Fibroblast of lung (primary cell): ENCODE measurements around the gene CALCR. TPM values are rescaled to one million over a fixed set of nuclear protein-coding genes. Genes with fewer than 3 reads are reported as not detected.

ENCODE experiments used
- DNase-seq, 2 donors: peaks; one replicate each; pipeline versions ENCODE4 v3.0.0 to v3.0.0-alpha.2; 2010; ENCODE audit warnings: low read depth in 2 of 2
- H2AFZ ChIP-seq: 2 replicates; pipeline ENCODE4 v1.5.1; 2012; ENCODE audit warnings: low read length, control low read depth, inconsistent platforms
- H3K27ac ChIP-seq: 2 replicates; pipeline ENCODE4 v1.5.1; 2011; ENCODE audit warnings: low read length, control low read depth; ENCODE audit not compliant: insufficient read depth
- H3K27me3 ChIP-seq: 2 replicates; pipeline ENCODE4 v1.5.1; 2011; ENCODE audit warnings: mild to moderate bottlenecking, low read length; ENCODE audit not compliant: control insufficient read depth, insufficient read depth
- H3K36me3 ChIP-seq: 2 replicates; pipeline ENCODE4 v1.5.1; 2011; ENCODE audit warnings: low read length; ENCODE audit not compliant: control insufficient read depth, insufficient read depth
- H3K4me1 ChIP-seq: 2 replicates; pipeline ENCODE4 v1.5.1; 2011; ENCODE audit warnings: low read length; ENCODE audit not compliant: control insufficient read depth, insufficient read depth; ENCODE audit errors: extremely low read depth
- H3K4me2 ChIP-seq: 2 replicates; pipeline ENCODE4 v1.5.1; 2011; ENCODE audit warnings: low read length, control low read depth; ENCODE audit not compliant: insufficient read depth; ENCODE audit errors: extremely low read depth
- H3K4me3 ChIP-seq, 4 experiments: fragments of 200-600 bp in 1 of 4; sonication (generic) in 1 of 4; replicated peaks in 1 of 4; 2 replicates each; pipeline ENCODE4 v1.5.1; 2011 to 2016; ENCODE audit warnings: low read length in 4 of 4, low read depth in 3 of 4, mild to moderate bottlenecking in 3 of 4, control low read depth in 2 of 4, inconsistent platforms in 1 of 4, mixed read lengths in 1 of 4; ENCODE audit not compliant: insufficient read depth in 1 of 4; ENCODE audit errors: control extremely low read depth in 1 of 4
- H3K79me2 ChIP-seq: 2 replicates; pipeline ENCODE4 v1.5.1; 2012; ENCODE audit warnings: mild to moderate bottlenecking, low read length, inconsistent platforms; ENCODE audit not compliant: control insufficient read depth, insufficient read depth
- H3K9ac ChIP-seq: 2 replicates; pipeline ENCODE4 v1.5.1; 2011; ENCODE audit warnings: mild to moderate bottlenecking, low read length, control low read depth; ENCODE audit not compliant: insufficient read depth
- H3K9me3 ChIP-seq: 2 replicates; pipeline ENCODE4 v1.5.1; 2012; ENCODE audit warnings: low read depth, low read length; ENCODE audit not compliant: control insufficient read depth, insufficient read depth
- H4K20me1 ChIP-seq: 2 replicates; pipeline ENCODE4 v1.5.1; 2011; ENCODE audit warnings: low read length; ENCODE audit not compliant: control insufficient read depth, insufficient read depth; ENCODE audit errors: extremely low read depth
- CTCF ChIP-seq, 2 donors: IDR thresholded peaks in 1 of 2; conservative IDR thresholded peaks in 1 of 2; 1 replicate in 1 of 2; 2 replicates in 1 of 2; pipeline ENCODE4 v1.5.1; 2011 to 2012; ENCODE audit warnings: low read length in 2 of 2, control low read depth in 1 of 2, inconsistent platforms in 1 of 2, low read depth in 1 of 2, mild to moderate bottlenecking in 1 of 2
- EZH2 ChIP-seq: IDR thresholded peaks from 2 replicates; pipeline ENCODE4 v1.5.1; 2012; ENCODE audit warnings: low read length, control low read depth, mild to moderate bottlenecking; ENCODE audit errors: missing control alignments
- polyA plus RNA-seq, 2 donors: library from polyadenylated mRNA; depleted of rRNA in 1 of 2; stranded (reverse) in 1 of 2; unstranded in 1 of 2; fragments of >200 nt; gene quantifications; 2 replicates each; pipeline ENCODE4 v1.2.1, GENCODE V29; 2011 to 2012; ENCODE audit warnings: missing spikeins in 1 of 2
- total RNA-seq: library from RNA; depleted of rRNA; stranded (reverse); fragments of >200 nt; gene quantifications from 2 replicates; pipeline ENCODE4 v1.2.1, GENCODE V29; 2014

CALCR gene
- total and polyA plus RNA-seq, 2 donors (not counting 1 experiment from before 2014, with no cell fraction given), result not detected

GRCh38 chr7:93579431-93579830, 4.9 kb upstream of the CALCR start:
- Histone ChIP-seq H3K79me2 (no peaks in the 10 kb centered on the region), H3K4me3 (no peak overlapping the region), H4K20me1 (no peaks in the 10 kb centered on the region), H2AFZ (no peak overlapping the region), H3K4me1 (no peaks in the 10 kb centered on the region), H3K9me3 (no peaks in the 10 kb centered on the region), H3K27ac (no peak overlapping the region), H3K36me3 (no peaks in the 10 kb centered on the region), H3K27me3 (peaks cover 22% of the 10 kb centered on the region), H3K4me2 (no peak overlapping the region), H3K9ac (no peak overlapping the region)
- TF ChIP-seq EZH2, result no peak
- TF ChIP-seq CTCF (conservative IDR thresholded peaks at IDR 0.05 in 1 of 2, IDR thresholded peaks at IDR 0.05 in 1 of 2; ENCODE audit: low read depth in 1 of 2, low read length in 2 of 2), result no peak
- DNase-seq, result no peak

- Histone ChIP-seq H3K9me3 (no peaks in the 10 kb centered on the region), H3K4me2 (no peak overlapping the region), H4K20me1 (no peaks in the 10 kb centered on the region), H3K4me1 (no peaks in the 10 kb centered on the region), H3K27ac (no peak overlapping the region), H2AFZ (no peak overlapping the region), H3K27me3 (peaks cover 26% of the 10 kb centered on the region), H3K36me3 (no peaks in the 10 kb centered on the region), H3K9ac (no peak overlapping the region), H3K4me3 (no peak overlapping the region), H3K79me2 (no peaks in the 10 kb centered on the region)
- TF ChIP-seq EZH2 (no peak), CTCF (conservative IDR thresholded peaks at IDR 0.05 in 1 of 2, IDR thresholded peaks at IDR 0.05 in 1 of 2; ENCODE audit: low read depth in 1 of 2, low read length in 2 of 2) (no peak)
- DNase-seq, result no peak
Observed at GRCh38 chr7:93578762-93579161, 4.2 kb upstream of the CALCR start.

- H3K9me3 ChIP-seq, result no peaks in the 10 kb centered on the region
- DNase-seq, result no peak
- no peak overlapping the region for H2AFZ ChIP-seq
- H3K4me3 ChIP-seq, result no peak overlapping the region
- H3K4me1 ChIP-seq, result no peaks in the 10 kb centered on the region
- no peak overlapping the region for H3K4me2 ChIP-seq
- H3K27me3 ChIP-seq, result peaks cover 26% of the 10 kb centered on the region
- H3K9ac ChIP-seq, result no peak overlapping the region
- TF ChIP-seq EZH2 (no peak), CTCF (conservative IDR thresholded peaks at IDR 0.05 in 1 of 2, IDR thresholded peaks at IDR 0.05 in 1 of 2; ENCODE audit: low read depth in 1 of 2, low read length in 2 of 2) (no peak)
- H3K36me3 ChIP-seq, result no peaks in the 10 kb centered on the region
- no peaks in the 10 kb centered on the region for H3K79me2 ChIP-seq
- H3K27ac ChIP-seq, result no peak overlapping the region
- H4K20me1 ChIP-seq, result no peaks in the 10 kb centered on the region
Observed at GRCh38 chr7:93575555-93576399, 1.3 kb upstream of the CALCR start.
